ENCODE results near the gene UNC79.

UNC79 gene

DNA sequence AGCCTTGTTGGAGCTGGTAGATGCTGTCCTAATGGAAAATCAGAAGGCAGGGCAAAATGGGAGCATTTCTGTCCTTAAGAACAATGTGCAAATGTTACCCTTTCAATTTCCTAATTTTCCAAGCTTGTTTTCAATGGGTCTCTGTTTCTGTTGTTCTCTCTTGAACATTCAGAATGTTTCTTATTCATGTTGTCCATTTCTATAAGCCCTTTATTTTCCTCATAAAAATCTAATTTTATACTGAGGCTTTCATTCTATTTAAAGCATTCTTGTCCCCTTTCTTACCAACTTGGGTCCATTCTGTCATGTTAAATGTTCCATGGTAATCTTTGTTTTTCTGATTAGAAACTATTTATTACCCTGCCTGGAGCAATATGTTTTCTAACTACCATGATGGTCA is 232.6 kb downstream of the UNC79 start:
- no peak for DNase-seq (ENCODE audit: low spot score)

DNA sequence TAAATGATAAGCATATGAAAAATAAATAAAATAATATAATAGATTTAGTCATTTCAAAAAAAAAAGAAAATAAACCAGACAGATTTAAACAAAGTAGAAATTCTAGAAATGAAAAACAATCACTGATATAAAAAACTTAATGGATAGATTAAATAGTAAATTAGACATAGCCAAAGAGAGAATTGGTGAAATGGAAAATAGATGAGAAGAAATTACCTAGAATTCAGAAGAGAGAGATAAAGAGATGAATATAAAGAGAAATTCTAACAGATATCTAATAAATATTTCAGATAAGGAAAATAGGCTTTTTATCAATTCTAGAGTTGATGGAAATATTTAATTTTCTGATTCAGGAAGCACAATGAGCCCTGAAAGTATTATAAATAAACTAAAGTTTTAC is 234.4 kb downstream of the UNC79 start:
- DNase-seq (ENCODE audit: low spot score): no peak

DNA sequence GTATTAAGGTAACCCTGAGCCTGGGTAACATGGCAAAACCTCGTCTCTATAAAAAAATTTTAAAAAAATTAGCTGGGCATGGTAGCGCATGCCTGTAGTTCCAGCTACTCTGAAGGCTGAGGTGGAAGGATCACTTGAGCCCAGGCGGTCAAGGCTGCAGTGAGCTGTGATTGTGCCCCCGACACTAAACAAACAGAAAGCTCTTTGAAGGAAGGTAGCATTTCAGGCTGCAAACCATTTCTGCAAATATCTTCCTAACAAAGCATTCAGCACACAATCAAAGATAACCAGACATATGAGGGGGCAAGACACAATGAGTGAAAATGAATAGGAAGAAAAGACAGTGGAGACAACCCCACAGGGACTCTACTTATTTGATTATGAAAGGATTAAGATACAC is 238.9 kb downstream of the UNC79 start:
- no peak for DNase-seq (ENCODE audit: low spot score)

DNA sequence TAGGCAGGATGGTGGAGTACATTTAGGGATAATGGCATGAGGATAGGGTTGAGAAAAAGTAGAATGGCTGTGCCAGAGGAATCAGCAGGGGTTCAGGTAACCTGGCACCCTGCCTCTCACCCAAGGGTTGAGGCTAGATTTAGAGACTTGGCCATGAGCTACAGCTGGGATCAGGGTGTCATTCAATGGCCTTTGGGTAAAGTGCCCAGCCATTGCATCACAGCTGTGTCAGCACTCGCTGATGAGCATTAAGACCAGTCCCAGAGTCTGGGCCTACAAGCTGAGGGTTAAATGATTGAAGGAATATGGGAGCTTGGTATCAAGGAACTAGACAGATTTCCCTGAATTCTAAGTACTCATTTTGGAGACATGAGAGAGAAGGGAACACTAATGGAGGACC is 243.6 kb downstream of the UNC79 start:
- no peak for DNase-seq (ENCODE audit: low spot score)

DNA sequence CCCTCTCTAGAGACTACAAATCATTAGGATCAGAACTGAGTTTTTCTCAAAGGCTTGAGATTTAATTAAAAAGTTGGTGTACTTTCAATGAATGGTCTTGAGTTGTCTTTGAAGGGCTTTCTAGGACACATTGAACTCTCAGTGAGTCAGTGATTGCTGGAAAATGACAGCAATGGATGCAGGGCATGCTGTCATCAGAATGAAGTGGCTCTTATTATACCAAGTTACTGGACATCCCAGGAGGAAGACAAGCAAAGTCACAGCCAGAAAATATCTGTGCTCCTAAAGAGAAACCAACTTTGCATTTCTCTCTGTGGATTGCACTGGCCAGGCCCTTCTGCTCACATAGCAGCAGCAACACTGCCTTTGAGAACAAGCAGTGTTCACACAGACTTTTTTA is 244.9 kb downstream of the UNC79 start:
- DNase-seq (ENCODE audit: low spot score): no peak

DNA sequence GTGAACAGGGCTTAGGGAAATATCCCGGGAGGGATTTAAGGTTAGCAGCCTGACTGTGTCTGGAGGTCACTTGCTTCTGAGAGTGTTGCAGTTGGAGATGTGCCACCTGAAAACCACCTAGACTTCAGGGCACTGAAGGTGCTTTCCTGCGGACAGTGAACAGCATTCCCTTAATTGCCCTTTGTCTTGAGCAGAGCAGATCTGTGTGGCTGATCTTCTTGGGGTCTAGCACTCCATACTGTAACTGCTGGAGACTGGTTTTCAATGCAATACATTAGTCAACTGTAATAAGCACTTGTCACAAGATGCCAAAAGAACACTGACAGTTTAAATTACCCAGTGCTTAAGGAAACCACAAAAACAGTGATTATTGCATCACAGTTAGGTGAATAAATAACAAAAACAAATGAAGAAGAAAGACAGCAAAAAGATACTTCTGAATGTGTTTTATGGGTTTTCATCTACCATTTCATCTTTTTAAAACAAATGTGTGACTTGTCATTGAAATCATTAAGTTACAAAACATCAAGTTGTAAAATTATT is 245.7 kb downstream of the UNC79 start:
- no peak for DNase-seq (ENCODE audit: low spot score)

DNA sequence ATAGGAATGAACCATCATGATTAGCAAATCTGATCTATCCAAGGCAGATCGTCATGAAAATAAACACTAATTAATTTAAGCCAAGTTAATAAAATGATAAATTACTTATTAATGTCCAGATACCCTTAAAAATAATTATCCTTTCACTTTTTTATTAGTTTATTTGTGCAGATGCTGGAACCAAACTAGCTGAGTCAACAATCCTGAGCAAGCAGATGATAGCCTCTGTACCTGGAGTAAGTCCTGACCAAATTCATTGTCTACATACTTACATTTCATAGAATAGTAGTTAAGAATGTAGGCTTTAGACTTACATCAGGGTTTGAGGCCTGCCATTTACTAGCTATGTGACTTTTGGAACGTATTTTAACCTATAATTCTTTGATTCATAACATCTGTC is 251.7 kb downstream of the UNC79 start:
- no peak for DNase-seq (ENCODE audit: low spot score)

DNA sequence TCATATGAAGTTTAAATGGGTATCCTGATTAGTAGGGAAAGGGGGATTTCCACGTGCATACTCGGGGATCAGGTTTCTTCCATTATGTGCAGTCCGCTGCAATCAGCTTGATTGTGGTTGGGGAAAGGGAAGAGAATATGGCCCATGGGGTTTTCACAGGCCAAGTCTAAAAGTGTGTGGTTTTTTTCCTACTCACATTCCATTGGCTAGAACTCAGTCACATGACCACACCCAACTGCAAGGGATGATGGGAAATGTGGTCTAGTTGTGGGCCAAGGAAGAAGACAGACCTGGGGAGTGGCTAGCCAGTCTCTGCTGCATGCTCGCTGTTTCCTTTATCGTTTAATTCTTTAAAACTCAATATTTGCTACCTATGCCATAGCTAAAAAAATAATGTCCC is 252.5 kb downstream of the UNC79 start:
- DNase-seq (ENCODE audit: low spot score): peak; percentile 72

DNA sequence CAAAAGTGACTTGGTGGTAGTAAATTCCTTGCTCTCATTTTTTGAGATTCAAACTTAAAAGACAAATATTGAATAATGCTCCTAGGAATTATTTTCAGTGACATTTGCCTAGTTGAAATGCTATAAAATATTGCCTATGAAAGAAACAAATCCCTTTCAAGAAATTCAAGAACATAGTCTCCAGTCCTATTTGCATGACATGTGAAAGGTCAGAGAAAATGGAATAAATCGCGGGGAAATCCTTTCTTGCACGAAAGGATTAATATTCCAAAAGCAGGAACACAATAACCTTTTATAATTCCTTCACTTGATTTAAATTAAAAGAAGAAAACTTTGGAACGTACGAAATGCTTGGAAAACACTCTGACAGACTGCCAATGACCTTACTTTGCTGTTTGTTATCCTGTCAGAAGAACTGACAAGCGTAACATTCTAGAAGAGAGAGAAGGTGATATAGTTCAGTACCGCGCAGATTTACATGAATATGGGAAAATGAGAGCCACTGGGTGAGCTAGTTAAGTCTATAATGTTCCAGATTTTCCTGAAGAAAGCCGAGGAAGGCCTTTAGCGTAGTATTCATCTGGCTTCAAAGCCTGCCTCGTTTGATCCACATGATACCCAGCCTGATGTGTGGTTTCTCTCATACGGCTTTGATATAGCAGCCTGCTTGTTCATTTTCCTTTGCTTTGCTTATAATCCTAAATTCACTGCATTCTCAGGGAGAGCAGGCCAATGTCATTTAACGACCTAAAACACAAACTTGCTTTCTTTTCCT is 254.6 kb downstream of the UNC79 start:
- no peak for DNase-seq (ENCODE audit: low spot score)

DNA sequence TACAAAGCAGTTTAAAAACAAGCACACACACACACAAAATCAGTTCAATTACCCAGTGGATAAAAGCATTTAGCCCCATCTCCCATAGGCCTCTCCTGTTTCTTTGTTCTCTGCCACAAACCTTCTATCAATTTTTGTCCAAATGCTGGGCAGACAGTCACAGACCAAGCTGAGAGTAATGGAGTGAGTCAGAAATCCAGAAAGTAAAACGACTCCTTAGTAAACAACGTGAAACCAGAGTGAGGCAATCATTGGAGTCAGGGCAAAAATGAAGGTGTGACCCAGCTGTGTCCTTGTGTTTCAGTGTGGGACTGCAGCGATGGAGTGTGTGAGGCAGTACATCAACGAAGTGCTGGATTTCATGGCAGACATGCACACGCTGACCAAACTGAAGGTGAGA is 255.5 kb downstream of the UNC79 start:
- DNase-seq (ENCODE audit: low spot score): no peak

DNA sequence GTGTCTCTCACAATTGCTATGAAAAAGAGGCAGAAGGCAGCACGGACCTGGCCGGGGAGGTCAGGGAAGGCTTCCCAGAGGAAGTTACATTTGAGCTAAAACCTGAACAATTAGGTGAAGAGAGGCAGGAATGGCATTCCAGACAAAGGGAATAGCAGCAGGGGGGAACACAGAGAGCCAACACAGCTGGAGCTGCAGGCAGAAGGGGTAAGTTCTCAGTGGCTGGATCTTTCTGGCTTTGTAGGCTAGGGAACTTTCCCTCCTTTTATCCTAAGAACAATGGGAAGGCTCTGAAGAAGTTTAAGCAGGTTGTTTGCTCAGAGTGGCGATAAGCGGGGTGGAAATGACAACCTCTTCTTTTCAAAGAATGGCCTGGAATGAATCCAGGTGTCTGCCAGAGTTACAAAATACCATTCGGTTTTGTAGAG is 257.5 kb downstream of the UNC79 start:
- peak; percentile 76 for DNase-seq (ENCODE audit: low spot score)

DNA sequence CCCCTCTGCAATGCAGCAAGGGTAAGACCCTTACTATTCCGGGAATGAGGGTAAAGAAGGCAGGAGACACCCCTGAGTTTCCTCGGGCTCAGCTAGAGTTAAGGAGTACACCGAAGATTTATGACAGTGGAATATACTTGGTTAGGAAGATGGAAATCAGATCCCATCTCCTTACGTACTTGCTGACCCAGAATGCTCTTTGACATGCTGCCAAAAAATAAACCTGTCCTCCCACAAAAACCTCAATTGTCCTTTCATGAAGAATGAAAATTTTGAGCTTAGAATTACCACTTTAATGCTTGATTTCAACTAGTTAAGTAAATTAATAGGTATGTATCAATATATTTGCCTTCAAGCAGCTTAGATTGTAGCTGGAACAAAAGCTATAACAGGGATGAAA is 258.1 kb downstream of the UNC79 start:
- DNase-seq (ENCODE audit: low spot score): no peak

DNA sequence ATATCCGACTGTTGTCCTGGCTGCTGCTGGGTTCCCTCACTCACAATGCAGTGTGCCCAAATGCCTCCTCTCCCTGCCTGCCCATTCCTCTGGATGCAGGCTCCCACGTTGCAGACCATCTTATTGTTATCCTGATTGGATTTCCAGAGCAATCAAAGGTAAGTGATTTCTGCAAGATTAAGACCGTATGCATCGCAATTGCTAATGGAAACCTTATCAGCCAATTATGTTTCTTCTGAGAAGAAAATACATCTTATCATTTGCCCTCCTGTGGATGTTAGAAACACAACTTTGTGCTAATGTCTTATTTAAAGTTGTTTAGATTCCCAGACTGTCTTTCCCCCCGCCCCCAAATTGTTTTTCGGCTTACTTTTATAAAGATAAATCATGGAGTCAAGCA is 259.4 kb downstream of the UNC79 start:
- DNase-seq (ENCODE audit: low spot score): no peak

DNA sequence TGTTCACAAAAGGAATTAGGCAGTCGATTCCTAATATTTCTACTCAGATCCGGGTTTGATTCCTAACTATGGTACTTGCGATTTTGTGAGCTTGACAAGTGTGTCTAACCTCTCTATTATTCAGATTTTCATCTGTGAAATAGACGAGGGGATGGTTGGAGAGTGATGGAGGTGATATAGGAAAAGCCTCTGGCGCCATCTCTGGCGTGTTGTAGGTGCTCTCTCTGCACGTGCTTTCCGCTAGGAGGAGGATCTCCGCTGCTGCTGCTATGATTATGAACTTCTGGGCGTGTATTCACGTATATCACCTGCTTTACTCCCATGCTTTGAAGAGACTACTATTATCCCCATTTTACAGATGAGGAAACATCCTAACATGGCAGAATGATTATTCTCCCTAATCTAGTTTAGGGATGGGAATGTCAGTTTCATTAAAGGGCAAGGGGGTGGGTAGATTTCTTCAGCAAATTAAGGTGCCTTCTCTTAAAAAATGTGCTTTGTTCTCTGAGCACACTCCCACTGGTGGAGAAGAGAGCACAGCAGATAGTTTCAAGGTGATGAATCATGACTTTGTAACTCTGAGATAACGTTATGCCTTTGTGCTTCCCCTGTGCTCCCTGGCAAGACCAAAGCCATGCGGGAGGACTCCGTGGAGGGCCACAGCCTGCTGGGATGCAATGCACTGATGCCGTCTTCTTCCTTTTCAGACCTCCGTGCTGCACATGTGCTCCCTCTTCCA is 260.5 kb downstream of the UNC79 start:
- DNase-seq (ENCODE audit: low spot score): no peak

DNA sequence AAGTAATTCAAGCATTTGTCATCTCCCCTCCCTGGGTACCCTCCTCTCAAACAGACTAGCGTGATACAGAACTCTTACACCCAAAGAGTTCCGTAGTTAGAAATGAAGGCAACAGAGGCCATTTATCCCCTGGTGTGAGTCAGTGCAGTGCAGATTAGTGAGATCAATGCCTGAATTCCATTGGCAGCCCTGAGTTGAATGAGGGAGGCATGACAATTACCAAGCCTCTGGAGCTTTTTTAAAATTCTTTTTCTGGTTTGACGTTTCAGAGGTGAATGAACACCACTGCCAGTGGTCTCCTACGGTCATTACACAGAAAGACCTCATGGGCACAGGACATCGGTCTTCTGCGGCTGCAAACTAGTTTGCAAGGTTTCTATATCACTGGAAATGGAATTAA is 263.2 kb downstream of the UNC79 start:
- no peak for DNase-seq (ENCODE audit: low spot score)

DNA sequence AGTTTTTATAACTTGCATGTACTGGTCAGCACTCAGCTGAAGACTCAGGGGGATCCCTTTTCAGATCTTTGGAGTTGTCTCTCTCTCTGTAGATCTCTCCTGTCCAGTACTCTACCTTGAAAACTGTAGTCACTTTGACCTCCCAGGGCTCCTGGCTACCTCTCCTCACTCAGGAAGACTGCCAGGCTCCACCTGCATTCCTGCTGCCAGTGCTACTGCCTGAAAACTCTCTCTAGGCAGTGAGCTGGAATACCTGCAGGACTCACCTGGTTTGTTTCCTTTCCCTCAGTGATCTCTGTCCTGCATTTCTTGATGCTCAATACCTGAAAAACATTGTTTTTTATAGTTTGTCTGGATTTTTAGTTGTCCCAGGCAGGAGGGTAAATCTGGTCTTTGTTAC is 270.2 kb downstream of the UNC79 start:
- no peak for DNase-seq (ENCODE audit: low spot score)

DNA sequence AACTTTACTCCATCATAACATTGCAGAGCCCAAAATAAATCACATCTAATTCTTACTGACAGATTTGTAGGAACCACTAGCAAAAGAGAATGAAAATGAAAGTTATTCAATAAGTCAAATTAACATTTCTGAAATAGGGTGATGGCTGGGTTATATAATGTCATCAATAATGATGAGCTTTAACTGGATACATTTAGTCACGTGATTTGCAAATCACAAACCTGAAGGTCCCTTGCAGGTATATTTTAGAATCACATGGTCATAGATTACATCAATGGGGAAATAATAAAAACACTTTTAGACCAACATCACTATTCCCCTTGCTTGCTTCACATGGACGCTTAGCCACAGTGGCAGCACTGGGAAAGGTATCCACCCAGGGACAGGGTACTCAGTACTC is 270.8 kb downstream of the UNC79 start:
- no peak for DNase-seq (ENCODE audit: low spot score)

DNA sequence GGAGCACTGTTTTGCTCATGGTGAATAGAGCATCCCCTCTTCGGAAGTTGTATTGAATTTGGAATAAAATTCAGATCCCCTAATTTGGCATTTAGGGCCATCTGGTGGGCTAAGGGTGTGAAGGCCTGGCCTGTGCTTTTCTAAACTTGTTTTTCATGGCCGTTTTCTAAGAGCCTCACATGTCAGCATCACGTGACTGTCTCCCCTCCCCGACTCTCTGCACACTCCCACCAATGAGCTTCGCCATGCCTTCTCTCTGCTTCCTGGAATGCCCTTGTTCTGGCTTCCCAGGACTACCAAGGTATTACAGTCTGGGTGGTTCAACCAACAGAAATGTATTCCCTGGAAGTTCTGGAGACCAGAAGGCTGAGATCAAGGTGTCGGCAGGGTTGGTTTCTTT is 272.2 kb downstream of the UNC79 start:
- DNase-seq (ENCODE audit: low spot score): no peak

DNA sequence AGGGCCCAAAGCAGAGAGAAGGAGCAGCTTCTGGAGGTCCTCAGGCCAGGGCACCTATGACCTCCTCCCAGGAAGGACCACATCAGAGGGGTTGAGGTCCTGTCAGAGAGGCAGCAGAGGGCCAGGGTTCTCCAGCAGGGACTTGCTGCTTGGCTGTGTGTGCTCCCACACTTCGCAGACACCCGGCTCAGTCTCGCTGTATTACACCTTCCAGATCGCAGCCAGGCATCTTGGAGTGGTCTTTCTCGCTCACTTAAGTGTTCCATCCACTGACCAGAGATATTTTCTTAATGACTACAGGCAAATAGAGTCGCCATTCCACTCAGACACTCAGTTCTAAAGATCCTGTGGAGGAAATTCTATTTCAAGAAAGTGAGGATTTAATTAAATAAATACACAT is 273.2 kb downstream of the UNC79 start:
- no peak for DNase-seq (ENCODE audit: low spot score)

DNA sequence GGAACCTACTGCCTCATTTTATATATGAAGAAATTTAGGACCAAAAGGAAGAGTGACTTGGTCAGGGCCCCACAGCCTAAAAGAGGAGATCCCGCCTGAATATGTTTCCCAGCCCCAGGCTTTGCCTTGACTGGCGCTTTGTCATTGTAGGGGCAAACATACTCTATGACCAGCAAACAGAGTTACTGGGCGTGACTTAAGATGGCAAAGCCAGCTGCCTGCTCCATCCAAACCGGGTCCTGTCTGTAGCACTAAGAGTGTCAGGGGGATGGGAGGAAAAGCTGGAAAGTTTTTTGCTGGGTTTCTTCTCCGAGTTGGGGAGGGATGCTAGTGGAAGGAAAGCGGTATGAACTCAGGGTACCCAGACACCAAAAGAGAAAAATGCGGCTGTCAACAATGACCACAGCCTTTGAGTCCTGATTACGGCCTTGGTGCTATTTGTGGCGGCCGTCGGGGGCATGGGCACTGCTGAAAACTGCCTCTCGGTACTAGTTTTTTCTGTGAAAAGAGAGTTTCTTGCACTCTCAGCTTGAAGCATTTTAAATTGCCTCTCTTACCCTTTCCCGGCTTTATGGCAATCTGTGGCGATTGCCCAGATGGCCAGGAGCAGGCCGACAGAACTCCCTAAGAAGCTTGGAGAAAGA is 274.9 kb downstream of the UNC79 start:
- no peak for DNase-seq (ENCODE audit: low spot score)

DNA sequence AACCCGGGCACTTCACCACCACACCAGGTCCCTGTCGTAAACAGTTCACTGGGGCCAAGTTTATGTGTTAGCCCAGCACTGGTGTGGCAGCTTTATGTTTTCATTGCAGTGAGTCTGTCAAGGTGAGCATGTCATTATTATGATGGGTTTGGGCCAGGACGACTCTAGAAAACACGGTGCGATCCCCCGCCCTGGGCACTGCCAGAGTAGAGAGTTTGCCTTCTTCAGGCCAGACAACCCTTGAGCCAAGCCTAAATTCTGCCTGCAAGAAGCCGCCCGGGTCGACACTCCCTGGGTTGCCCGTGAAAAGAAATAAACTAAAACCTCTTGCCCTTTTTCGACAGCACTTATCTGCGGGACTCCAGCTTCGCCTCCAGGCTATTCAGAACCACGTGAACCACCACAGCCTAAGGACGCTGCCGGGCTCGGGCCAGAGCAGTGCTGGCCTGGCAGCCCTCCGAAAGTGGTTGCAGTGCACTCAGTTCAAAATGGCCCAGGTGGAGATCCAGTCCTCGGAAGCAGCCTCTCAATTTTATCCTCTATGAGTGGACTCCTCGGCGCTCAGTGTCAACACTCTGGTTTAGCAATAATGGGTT is 275.7 kb downstream of the UNC79 start:
- no peak for DNase-seq (ENCODE audit: low spot score)

DNA sequence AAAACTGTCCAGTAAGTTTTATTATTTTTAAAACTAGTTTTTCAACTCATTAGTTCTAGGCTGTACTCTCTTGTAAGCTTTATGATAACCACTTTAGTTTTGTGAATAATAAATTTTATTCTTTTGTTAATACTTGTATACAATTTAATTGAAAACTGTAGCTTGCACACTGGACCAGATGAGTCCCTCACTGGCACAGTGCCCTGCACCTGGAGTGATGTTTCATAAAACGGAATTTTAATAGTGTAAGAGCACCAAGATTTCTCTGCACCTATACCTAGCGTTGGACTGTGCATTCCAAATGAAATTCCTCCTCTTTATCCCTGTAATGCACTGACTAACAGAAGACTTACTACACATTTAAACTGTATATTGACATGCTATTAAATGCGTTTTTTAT is 276.7 kb downstream of the UNC79 start:
- DNase-seq (ENCODE audit: low spot score): no peak

DNA sequence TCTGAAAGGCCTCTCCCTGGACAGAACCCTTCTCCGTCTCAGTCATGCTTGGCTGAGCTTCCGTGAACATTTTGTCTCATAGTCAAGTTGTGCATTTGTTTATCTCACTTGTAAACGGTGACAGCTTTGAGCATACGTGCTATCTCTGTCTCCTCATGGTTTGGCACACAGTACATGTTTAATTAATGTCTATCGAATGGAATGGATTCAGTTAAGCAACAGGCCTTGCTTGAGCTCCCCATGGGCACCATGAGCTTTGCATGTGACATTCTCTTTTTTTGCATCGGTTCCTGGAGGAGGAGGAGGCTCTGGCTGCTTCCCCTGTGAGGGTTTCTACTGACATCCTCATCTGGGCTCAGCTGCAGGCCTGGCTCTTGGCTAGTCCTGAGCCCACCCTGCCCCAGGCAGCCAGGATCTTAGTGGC is 277.6 kb downstream of the UNC79 start:
- no peak for DNase-seq (ENCODE audit: low spot score)
